Upper lobe of left lung (tissue), 4 donors: Measurements from ENCODE around the gene CREBRF.

Source experiments
- CTCF ChIP-seq, 6 experiments: fragments of 450-650 bp in 4 of 6; fragments of 200-600 bp in 2 of 6; sonication (generic) in 2 of 6; IDR thresholded peaks; one replicate each; pipeline ENCODE4 v1.5.1; 2016 to 2019; ENCODE audit warnings: antibody characterized with exemption in 6 of 6
- POLR2A ChIP-seq, 4 donors: fragments of 450-650 bp; IDR thresholded peaks; one replicate each; pipeline ENCODE4 v1.5.1; 2016 to 2017; ENCODE audit warnings: antibody characterized with exemption in 4 of 4, mild to moderate bottlenecking in 2 of 4

DNA sequence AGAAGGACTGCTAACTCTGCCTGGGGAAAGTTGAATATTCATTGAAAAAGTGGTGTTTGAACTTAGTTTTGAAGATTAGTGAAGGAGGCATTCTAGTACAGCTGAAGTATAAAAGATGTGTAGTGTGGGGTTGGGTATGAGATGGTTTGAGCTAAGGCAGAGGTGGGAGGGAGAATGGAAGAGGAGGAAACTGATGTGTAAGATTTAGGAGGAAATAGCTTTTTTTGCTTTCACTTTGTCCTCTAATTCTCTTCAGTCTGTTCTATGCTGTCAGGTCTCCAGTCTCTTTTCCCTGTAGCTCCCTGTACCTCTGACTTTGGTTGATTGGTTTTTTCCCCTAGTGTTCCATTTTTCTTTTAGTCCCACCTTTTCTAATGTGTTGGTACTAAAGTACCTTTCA lies 9.0 kb downstream of the CREBRF start:
- no peak for TF ChIP-seq CTCF (IDR thresholded peaks at IDR 0.05)
- no peak for TF ChIP-seq POLR2A (IDR thresholded peaks at IDR 0.05)
